H1 (cell line): Measurements from ENCODE around the gene MALT1. TPM values are rescaled to one million over a fixed set of nuclear protein-coding genes. Genes with fewer than 3 reads are reported as not detected.

Source experiments
- CTCF ChIA-PET: fragments of 300-600 bp; sonication (Branson Sonifier 250); formaldehyde crosslinking; loops from one replicate; lab custom pipeline; 2021; ENCODE audit not compliant: partially characterized antibody; lab: Charles Lee
- POLR2A ChIA-PET: fragments of 300-600 bp; sonication (Branson Sonifier 250); formaldehyde crosslinking; loops from one replicate; lab custom pipeline; 2021; ENCODE audit warnings: inconsistent platforms; ENCODE audit not compliant: partially characterized antibody; lab: Charles Lee
- DNase-seq, 2 experiments: peaks; one replicate each; pipeline versions ENCODE4 v3.0.0 to v3.0.0-alpha.2; 2010 to 2022; ENCODE audit warnings: low spot score in 2 of 2, low read depth in 1 of 2, mixed read lengths in 1 of 2
- FAIRE-seq: peaks from 2 replicates; lab custom pipeline; 2011; peaks lifted over from hg19 to GRCh38; lab: Jason Lieb, UNC
- H2AFZ ChIP-seq: 2 replicates; pipeline ENCODE4 v1.8.1; 2012; ENCODE audit warnings: low read length, inconsistent platforms
- H2AK5ac ChIP-seq: 2 replicates; pipeline ENCODE4 v1.6.1; 2013; ENCODE audit warnings: low read depth, low read length
- H2BK120ac ChIP-seq: replicated peaks from 2 replicates; pipeline ENCODE3; 2013; ENCODE audit warnings: low read depth, low read length, inconsistent platforms
- H2BK12ac ChIP-seq: 2 replicates; pipeline ENCODE4 v1.6.1; 2013; ENCODE audit warnings: low read depth, low read length
- H2BK15ac ChIP-seq: 2 replicates; pipeline ENCODE4 v1.6.1; 2013; ENCODE audit warnings: low read length
- H2BK20ac ChIP-seq: 2 replicates; pipeline ENCODE4 v1.6.1; 2013; ENCODE audit warnings: low read length
- H2BK5ac ChIP-seq: 2 replicates; pipeline ENCODE4 v1.6.1; 2013; ENCODE audit warnings: low read depth, low read length
- H3K14ac ChIP-seq: 2 replicates; pipeline ENCODE4 v1.6.1; 2013; ENCODE audit warnings: inconsistent platforms; ENCODE audit not compliant: insufficient read length
- H3K18ac ChIP-seq: 2 replicates; pipeline ENCODE4 v1.6.1; 2013; ENCODE audit warnings: low read length; ENCODE audit errors: extremely low read depth
- H3K23ac ChIP-seq: 2 replicates; pipeline ENCODE4 v1.6.1; 2013; ENCODE audit warnings: inconsistent platforms; ENCODE audit not compliant: insufficient read length
- H3K23me2 ChIP-seq: 2 replicates; pipeline ENCODE4 v1.6.1; 2013; ENCODE audit warnings: low read depth, low read length
- H3K27ac ChIP-seq: 2 replicates; pipeline ENCODE4 v1.6.1; 2011; ENCODE audit warnings: low read depth, low read length, inconsistent platforms
- H3K27me3 ChIP-seq, 4 experiments: replicated peaks in 1 of 4; 1 replicate in 1 of 4; 2 replicates in 3 of 4; pipeline versions ENCODE4 v1.6.1 to v1.8.1; 2011 to 2013; ENCODE audit warnings: low read length in 3 of 4, mild to moderate bottlenecking in 3 of 4, inconsistent platforms in 2 of 4, mixed read lengths in 2 of 4, moderate library complexity in 1 of 4; ENCODE audit not compliant: control insufficient read depth in 3 of 4, insufficient read depth in 3 of 4; ENCODE audit errors: extremely low read depth in 1 of 4
- H3K36me3 ChIP-seq, 4 experiments: 2 replicates each; pipeline versions ENCODE4 v1.6.1 to v1.8.1; 2011 to 2013; ENCODE audit warnings: mild to moderate bottlenecking in 4 of 4, low read length in 3 of 4, moderate library complexity in 2 of 4, control low read depth in 1 of 4, inconsistent platforms in 1 of 4; ENCODE audit not compliant: insufficient read depth in 4 of 4, control insufficient read depth in 2 of 4
- H3K4ac ChIP-seq: replicated peaks from 2 replicates; pipeline ENCODE3; 2013; ENCODE audit warnings: low read length, low read depth, mixed read lengths, inconsistent platforms; ENCODE audit not compliant: insufficient read length
- H3K4me1 ChIP-seq, 4 experiments: replicated peaks in 1 of 4; 1 replicate in 1 of 4; 2 replicates in 3 of 4; pipeline versions ENCODE4 v1.6.1 to v1.8.1; 2011 to 2013; ENCODE audit warnings: low read length in 3 of 4, inconsistent platforms in 2 of 4, mixed read lengths in 1 of 4; ENCODE audit not compliant: insufficient read depth in 4 of 4, control insufficient read depth in 3 of 4
- H3K4me2 ChIP-seq, 2 experiments: 2 replicates each; pipeline versions ENCODE4 v1.6.1 to v1.8.1; 2011 to 2013; ENCODE audit warnings: low read depth in 2 of 2, low read length in 2 of 2, control low read depth in 1 of 2, inconsistent platforms in 1 of 2, mild to moderate bottlenecking in 1 of 2; ENCODE audit not compliant: insufficient read depth in 1 of 2
- H3K4me3 ChIP-seq, 4 experiments: fragments of 200-600, 300-600 bp in 1 of 4; sonication (generic), shearing (Covaris generic), sonication (Bioruptor Twin) in 1 of 4; 2 replicates each; pipeline versions ENCODE4 v1.5.1 to v1.8.1; 2011 to 2016; ENCODE audit warnings: low read length in 4 of 4, low read depth in 3 of 4, control low read depth in 2 of 4, inconsistent platforms in 2 of 4, mild to moderate bottlenecking in 2 of 4, mixed read lengths in 1 of 4, moderate library complexity in 1 of 4; ENCODE audit not compliant: insufficient read depth in 2 of 4; ENCODE audit errors: extremely low read depth in 1 of 4
- H3K56ac ChIP-seq: replicated peaks from 2 replicates; pipeline ENCODE3; 2013; ENCODE audit warnings: low read depth, mild to moderate bottlenecking, mixed read lengths, low read length, inconsistent platforms; ENCODE audit not compliant: insufficient read length
- H3K79me1 ChIP-seq: 2 replicates; pipeline ENCODE4 v1.6.1; 2013; ENCODE audit warnings: low read depth, low read length, control low read depth
- H3K79me2 ChIP-seq, 2 experiments: 2 replicates each; pipeline versions ENCODE4 v1.6.1 to v1.8.1; 2012 to 2013; ENCODE audit warnings: low read length in 2 of 2, mild to moderate bottlenecking in 2 of 2, inconsistent platforms in 1 of 2; ENCODE audit not compliant: insufficient read depth in 2 of 2, control insufficient read depth in 1 of 2
- H3K9ac ChIP-seq, 4 experiments: replicated peaks in 1 of 4; 1 replicate in 1 of 4; 2 replicates in 3 of 4; pipeline versions ENCODE4 v1.6.1 to v1.8.1; 2011 to 2013; ENCODE audit warnings: low read depth in 3 of 4, low read length in 3 of 4, control low read depth in 2 of 4, mild to moderate bottlenecking in 2 of 4, moderate library complexity in 2 of 4, inconsistent platforms in 1 of 4; ENCODE audit errors: extremely low read depth in 1 of 4
- H3K9me3 ChIP-seq, 2 experiments: 2 replicates each; pipeline versions ENCODE4 v1.6.1 to v1.8.1; 2012 to 2013; ENCODE audit warnings: mild to moderate bottlenecking in 2 of 2, moderate library complexity in 2 of 2, control low read depth in 1 of 2, inconsistent platforms in 1 of 2, low read depth in 1 of 2, low read length in 1 of 2, mixed read lengths in 1 of 2; ENCODE audit not compliant: insufficient read depth in 2 of 2
- H4K20me1 ChIP-seq, 2 experiments: replicated peaks in 1 of 2; 2 replicates each; pipeline versions ENCODE3 to v1.8.1; 2011 to 2013; ENCODE audit warnings: inconsistent platforms in 2 of 2, low read length in 2 of 2, mild to moderate bottlenecking in 1 of 2; ENCODE audit not compliant: insufficient read depth in 2 of 2, control insufficient read depth in 1 of 2
- H4K5ac ChIP-seq: 2 replicates; pipeline ENCODE4 v1.6.1; 2013; ENCODE audit warnings: low read length, low read depth, mixed read lengths, inconsistent platforms; ENCODE audit not compliant: insufficient read length
- H4K8ac ChIP-seq: 2 replicates; pipeline ENCODE4 v1.8.0; 2013; ENCODE audit warnings: mild to moderate bottlenecking, moderate library complexity, low read length, inconsistent platforms; ENCODE audit not compliant: insufficient read depth; ENCODE audit errors: extremely low read depth
- H4K91ac ChIP-seq: replicated peaks from 2 replicates; pipeline ENCODE3; 2013; ENCODE audit warnings: low read length, mixed read lengths, inconsistent platforms; ENCODE audit not compliant: insufficient read length
- E2F6 ChIP-seq: IDR thresholded peaks from 2 replicates; pipeline ENCODE4 v1.6.1; 2012; ENCODE audit warnings: inconsistent platforms
- RXRA ChIP-seq: IDR thresholded peaks from 2 replicates; pipeline ENCODE4 v1.6.1; 2011; ENCODE audit warnings: low read depth, mild to moderate bottlenecking, low read length, moderate library complexity; ENCODE audit not compliant: insufficient read depth
- WGBS, 2 experiments: shearing (Covaris generic) in 1 of 2; methylation state at CpG; one replicate each; pipeline versions ENCODE4 v1.1.6 to v1.1.7; 2013 to 2015; ENCODE audit warnings: low lambda C conversion rate in 2 of 2, mixed read lengths in 2 of 2, inconsistent platforms in 1 of 2, low coverage in 1 of 2, missing lambda C conversion rate in 1 of 2; ENCODE audit not compliant: insufficient replicate concordance in 2 of 2, insufficient coverage in 1 of 2, insufficient read length in 1 of 2; ENCODE audit errors: extremely low coverage in 1 of 2, missing lambda C conversion rate in 1 of 2; 5-methylcytosine and 5-hydroxymethylcytosine counted together
- polyA plus RNA-seq, 7 experiments: library from polyadenylated mRNA; depleted of rRNA in 3 of 7; stranded (reverse) in 5 of 7; unstranded in 2 of 7; fragments of >200 nt in 5 of 7; fragments of 200-250 nt in 2 of 7; gene quantifications; 1 replicate in 5 of 7; 2 replicates in 1 of 7; 4 replicates in 1 of 7; pipeline versions ENCODE4 v1.2.1 to v1.2.3, GENCODE V29; 2011 to 2013; ENCODE audit warnings: missing spikeins in 2 of 7, mixed read lengths in 2 of 7
- total RNA-seq: library from RNA; stranded (reverse); fragmentation: NEBNext Ultra II Directional; extraction: Animal tissue kit (Norgen Biotek cat#: 25700); gene quantifications from 2 replicates; pipeline ENCODE4 v1.2.1, GENCODE V29; 2021

MALT1 gene
- total and polyA plus RNA-seq, 2 of the 8 experiments (the other 6 are each of a cell fraction or from before 2014, with no cell fraction given) = 10.7 to 25.9 TPM

GRCh38 chr18:58668897-58669296 is 2.4 kb upstream of the MALT1 start:
- H3K9ac ChIP-seq = no peak overlapping the region
- peaks cover 0 to 17% of the 10 kb centered on the region in 2 experiments; a peak in 2 of 4 replicates for H3K79me2 ChIP-seq
- no peaks in the 10 kb centered on the region for H3K27me3 ChIP-seq
- no peak overlapping the region for H2AFZ ChIP-seq
- H3K23ac ChIP-seq = no peak overlapping the region
- CTCF ChIA-PET = interaction anchor here (0.6 to 1.4 kb wide), 2 partner anchors 95 to 139 kb away, joined by 3 to 4 read pairs; no protein-coding TSS in a partner anchor
- no peak overlapping the region for H2BK12ac ChIP-seq
- DNase-seq (no peak), FAIRE-seq (no peak)
- no peak overlapping the region for H4K5ac ChIP-seq
- H3K4me1 ChIP-seq = peaks cover 0 to 5% (median 2%) of the 10 kb centered on the region in 4 experiments; a peak in 5 of 7 replicates
- no peaks in the 10 kb centered on the region for H3K36me3 ChIP-seq
- no peak overlapping the region for H4K91ac ChIP-seq
- no peak overlapping the region for H4K8ac ChIP-seq
- TF ChIP-seq E2F6 (no peak), RXRA (no peak)
- no peak overlapping the region for H3K4me3 ChIP-seq
- H2BK120ac ChIP-seq = no peak overlapping the region
- H3K79me1 ChIP-seq = 0 out of 2 replicates have a peak, but pooled peaks cover 2% of the 10 kb centered on the region
- no peak overlapping the region for H3K14ac ChIP-seq
- H2BK20ac ChIP-seq = no peak overlapping the region
- no peak overlapping the region for H3K56ac ChIP-seq
- peaks cover 8% of the 10 kb centered on the region for H3K23me2 ChIP-seq
- no peaks in the 10 kb centered on the region for H3K9me3 ChIP-seq
- no peak overlapping the region for H2BK5ac ChIP-seq
- H2AK5ac ChIP-seq = no peak overlapping the region
- no peak overlapping the region for H2BK15ac ChIP-seq
- POLR2A ChIA-PET = no interaction called here
- no peak overlapping the region for H3K27ac ChIP-seq
- 93% methylated on average over 3 of the region's 3 CpGs; no CpG with 5 or more reads in 1 of the 2 experiments for WGBS, 2 experiments
- no peak overlapping the region for H3K18ac ChIP-seq
- H3K4ac ChIP-seq = no peak overlapping the region
- H4K20me1 ChIP-seq = no peaks in the 10 kb centered on the region
- H3K4me2 ChIP-seq = no peak overlapping the region
